Measurements from ENCODE around the gene PCP4.

Gene PCP4

DNA sequence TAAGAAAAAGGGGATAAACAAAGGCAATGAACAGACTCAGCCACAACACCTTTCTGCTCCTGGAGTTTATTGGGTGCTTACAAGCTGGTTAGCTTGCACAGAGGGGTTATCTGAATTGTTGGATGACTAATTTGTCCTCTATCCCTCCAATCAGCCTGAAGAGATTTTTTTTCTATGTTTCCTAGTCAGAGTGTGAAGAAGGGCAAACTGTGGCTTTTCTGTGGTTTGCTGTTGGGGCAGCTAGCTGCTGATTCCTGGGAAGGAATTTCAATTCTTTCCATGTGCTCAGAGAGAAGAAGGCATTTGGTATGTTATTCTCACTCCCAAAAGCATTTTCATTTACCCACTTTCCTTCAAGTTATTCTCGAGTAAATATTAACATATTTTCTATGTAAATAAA, 48.6 kb downstream of the PCP4 start:
- Histone ChIP-seq H3K9me3 (ENCODE audit: control insufficient read depth, insufficient read depth, low read length) (no peaks in the 10 kb centered on the region), H3K36me3 (ENCODE audit: control insufficient read depth, insufficient read depth, low read length) (no peaks in the 10 kb centered on the region), H3K27ac (ENCODE audit: low read length) (no peak overlapping the region), H3K27me3 (ENCODE audit: control insufficient read depth, insufficient read depth, low read length) (no peaks in the 10 kb centered on the region), H3K4me3 (ENCODE audit: low read length) (no peak overlapping the region), H3K4me1 (ENCODE audit: control insufficient read depth, insufficient read depth, low read length) (peaks cover 4% of the 10 kb centered on the region)
- WGBS (ENCODE audit: insufficient coverage, insufficient read length) = no CpG with 5 or more reads among the region's 1 CpG
- no peak for DNase-seq (ENCODE audit: low read depth, low spot score)

DNA sequence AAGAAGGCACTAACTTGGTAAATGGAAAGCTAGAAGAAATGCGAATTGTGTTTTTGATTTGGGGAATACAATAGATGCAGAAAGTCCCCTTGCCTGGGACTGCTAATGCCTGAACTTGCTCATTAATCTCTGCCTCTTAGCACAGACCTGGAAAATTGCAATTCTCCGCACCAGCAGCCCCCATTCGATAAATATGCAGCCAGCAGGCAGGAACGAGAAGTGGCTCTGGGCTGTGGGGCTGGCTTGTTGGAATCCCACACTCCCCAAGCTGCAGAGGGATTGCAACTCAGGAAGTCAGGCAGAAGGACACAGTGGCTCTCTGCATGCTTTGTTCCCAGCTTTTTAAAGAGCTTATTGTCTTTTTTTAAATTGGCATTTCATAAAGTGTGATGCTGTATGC, 51.3 kb downstream of the PCP4 start:
- H3K27ac ChIP-seq (ENCODE audit: low read length) = no peak overlapping the region

DNA sequence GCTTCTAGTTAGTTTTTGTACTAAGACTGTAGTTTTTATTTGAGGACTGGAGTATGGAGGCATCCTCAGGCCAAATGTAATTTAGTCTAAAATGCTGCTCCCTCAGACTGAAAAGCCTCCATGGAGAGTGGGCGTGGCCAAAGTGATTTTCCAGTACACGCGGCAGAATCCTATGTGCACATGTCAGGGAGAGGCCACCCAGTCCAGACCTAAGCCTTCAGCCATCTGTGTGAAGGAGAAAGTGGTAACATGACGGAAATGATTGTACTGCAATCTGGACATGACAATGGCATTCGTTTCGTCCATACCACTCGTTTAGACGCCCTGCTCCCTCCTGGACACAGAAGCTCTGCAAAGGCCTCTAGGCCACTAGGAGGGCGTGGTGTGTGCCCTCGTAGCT, 56.2 kb downstream of the PCP4 start:
- no CpG with 5 or more reads among the region's 10 CpGs for WGBS (ENCODE audit: insufficient coverage, insufficient read length)
- Histone ChIP-seq H3K4me1 (ENCODE audit: control insufficient read depth, insufficient read depth, low read length) (peaks cover 3% of the 10 kb centered on the region), H3K36me3 (ENCODE audit: control insufficient read depth, insufficient read depth, low read length) (no peaks in the 10 kb centered on the region), H3K4me3 (ENCODE audit: low read length) (no peak overlapping the region), H3K27ac (ENCODE audit: low read length) (no peak overlapping the region), H3K27me3 (ENCODE audit: control insufficient read depth, insufficient read depth, low read length) (no peaks in the 10 kb centered on the region), H3K9me3 (ENCODE audit: control insufficient read depth, insufficient read depth, low read length) (no peaks in the 10 kb centered on the region)
- DNase-seq (ENCODE audit: low read depth, low spot score) = no peak

More for the DNA sequence above, 51.3 kb downstream of the PCP4 start:
- no peak for DNase-seq (ENCODE audit: low read depth, low spot score)
- H3K27me3 ChIP-seq (ENCODE audit: control insufficient read depth, insufficient read depth, low read length) = no peaks in the 10 kb centered on the region
- H3K4me3 ChIP-seq (ENCODE audit: low read length) = no peak overlapping the region
- no peaks in the 10 kb centered on the region for H3K36me3 ChIP-seq (ENCODE audit: control insufficient read depth, insufficient read depth, low read length)
- H3K9me3 ChIP-seq (ENCODE audit: control insufficient read depth, insufficient read depth, low read length) = no peaks in the 10 kb centered on the region
- peaks cover 4% of the 10 kb centered on the region for H3K4me1 ChIP-seq (ENCODE audit: control insufficient read depth, insufficient read depth, low read length)
- no CpG with 5 or more reads among the region's 4 CpGs for WGBS (ENCODE audit: insufficient coverage, insufficient read length)

DNA sequence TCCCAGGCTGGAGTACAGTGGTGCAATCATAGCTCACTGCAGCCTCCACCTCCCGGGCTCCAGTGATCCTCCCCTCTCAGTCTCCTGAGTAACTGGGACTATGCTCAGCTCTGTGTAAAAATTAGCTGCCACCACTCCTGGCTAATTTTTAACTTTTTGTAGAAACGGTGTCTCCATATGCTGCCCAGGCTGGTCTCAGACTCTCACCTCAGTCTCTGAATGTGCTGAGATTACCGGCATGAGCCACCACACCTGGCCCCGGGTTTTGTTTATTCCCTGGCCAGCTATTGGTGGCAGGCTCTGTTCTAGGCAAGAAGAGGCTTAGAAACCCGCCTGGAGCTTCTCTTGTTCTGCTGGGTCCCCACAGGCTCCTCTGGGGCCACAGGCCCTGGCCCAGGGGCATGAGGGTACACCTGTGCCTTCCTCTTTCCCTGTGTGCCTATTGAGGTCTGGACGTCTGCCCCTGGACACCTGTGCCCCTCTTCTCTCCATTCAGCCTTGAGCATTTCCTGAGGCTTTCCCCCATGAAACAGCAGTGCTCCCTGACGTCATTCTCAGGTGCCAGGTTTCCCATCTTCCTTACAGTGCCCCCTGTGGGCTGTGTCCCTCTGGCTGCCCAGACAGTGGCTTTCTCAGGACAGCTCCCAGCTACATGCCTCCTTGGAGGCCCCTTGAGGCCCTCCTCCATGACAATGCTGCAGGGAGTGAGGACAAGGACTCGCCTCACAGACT, 57.5 kb downstream of the PCP4 start:
- Histone ChIP-seq H3K4me3 (ENCODE audit: low read length) (no peak overlapping the region), H3K36me3 (ENCODE audit: control insufficient read depth, insufficient read depth, low read length) (no peaks in the 10 kb centered on the region), H3K4me1 (ENCODE audit: control insufficient read depth, insufficient read depth, low read length) (peaks cover 3% of the 10 kb centered on the region; the same call in 1 of the 2 replicates), H3K27me3 (ENCODE audit: control insufficient read depth, insufficient read depth, low read length) (no peaks in the 10 kb centered on the region), H3K9me3 (ENCODE audit: control insufficient read depth, insufficient read depth, low read length) (no peaks in the 10 kb centered on the region), H3K27ac (ENCODE audit: low read length) (no peak overlapping the region)
- no peak for DNase-seq (ENCODE audit: low read depth, low spot score)
- no CpG with 5 or more reads among the region's 8 CpGs for WGBS (ENCODE audit: insufficient coverage, insufficient read length)

DNA sequence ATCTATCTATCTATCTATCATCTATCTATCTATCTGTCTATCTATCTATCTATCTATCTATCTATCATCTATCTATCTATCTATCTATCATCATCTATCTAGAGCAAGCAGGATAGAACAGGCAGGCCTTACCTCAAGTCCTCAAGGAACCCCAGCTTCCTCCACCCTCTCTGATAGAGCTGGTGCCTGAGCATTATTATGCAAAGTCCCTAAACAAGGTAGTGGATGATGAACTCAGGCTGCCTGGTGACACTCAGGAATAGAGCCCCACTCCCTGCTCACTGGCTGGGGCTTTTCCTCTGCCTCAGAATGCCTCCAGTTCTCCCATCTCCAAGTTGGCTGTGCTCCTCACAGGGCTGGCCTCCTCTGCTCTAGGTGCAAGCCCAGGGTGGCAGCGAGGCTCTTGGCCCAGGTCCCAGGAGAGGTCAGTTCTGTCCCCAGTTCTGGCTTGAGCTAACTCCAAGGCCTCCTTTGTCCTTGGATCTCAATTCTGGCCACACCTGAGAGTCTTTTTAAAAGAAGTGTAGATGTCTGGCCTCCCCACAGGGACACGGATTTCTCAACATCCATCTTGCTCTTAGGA, 60.2 kb downstream of the PCP4 start:
- WGBS (ENCODE audit: insufficient coverage, insufficient read length) = no CpG with 5 or more reads among the region's 2 CpGs

DNA sequence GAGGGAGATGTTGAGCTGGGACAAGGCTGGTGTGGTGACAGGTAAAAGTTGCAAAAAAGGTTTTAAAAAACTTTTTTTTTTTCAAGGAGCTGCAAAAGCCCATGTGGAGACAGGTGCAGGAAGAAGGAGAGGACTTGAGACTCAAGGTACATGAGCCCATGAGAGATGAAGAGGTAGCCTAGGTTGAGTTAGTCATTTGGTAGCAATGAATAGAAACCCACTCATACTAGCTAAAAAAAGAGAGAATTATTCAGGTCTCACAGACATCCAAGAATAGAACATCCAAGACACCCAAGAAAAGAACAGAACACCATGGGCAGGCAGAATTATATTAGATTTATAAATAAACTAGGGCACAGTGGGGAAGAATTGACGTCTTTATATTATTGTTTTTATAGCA, 65.1 kb downstream of the PCP4 start:
- Histone ChIP-seq H3K9me3 (ENCODE audit: control insufficient read depth, insufficient read depth, low read length) (no peaks in the 10 kb centered on the region), H3K27me3 (ENCODE audit: control insufficient read depth, insufficient read depth, low read length) (no peaks in the 10 kb centered on the region), H3K4me3 (ENCODE audit: low read length) (no peak overlapping the region), H3K4me1 (ENCODE audit: control insufficient read depth, insufficient read depth, low read length) (0 out of 2 replicates have a peak, but pooled peaks cover 1% of the 10 kb centered on the region), H3K27ac (ENCODE audit: low read length) (no peak overlapping the region), H3K36me3 (ENCODE audit: control insufficient read depth, insufficient read depth, low read length) (no peaks in the 10 kb centered on the region)
- DNase-seq (ENCODE audit: low read depth, low spot score) = no peak
- WGBS (ENCODE audit: insufficient coverage, insufficient read length) = 100% methylated on average over 1 of the region's 1 CpG

More for the DNA sequence above, 60.2 kb downstream of the PCP4 start:
- DNase-seq (ENCODE audit: low read depth, low spot score) = no peak
- no peaks in the 10 kb centered on the region for H3K36me3 ChIP-seq (ENCODE audit: control insufficient read depth, insufficient read depth, low read length)
- no peaks in the 10 kb centered on the region for H3K9me3 ChIP-seq (ENCODE audit: control insufficient read depth, insufficient read depth, low read length)
- H3K27me3 ChIP-seq (ENCODE audit: control insufficient read depth, insufficient read depth, low read length) = no peaks in the 10 kb centered on the region
- H3K4me1 ChIP-seq (ENCODE audit: control insufficient read depth, insufficient read depth, low read length) = 0 out of 2 replicates have a peak, but pooled peaks cover 1% of the 10 kb centered on the region
- no peak overlapping the region for H3K27ac ChIP-seq (ENCODE audit: low read length)
- H3K4me3 ChIP-seq (ENCODE audit: low read length) = no peak overlapping the region

DNA sequence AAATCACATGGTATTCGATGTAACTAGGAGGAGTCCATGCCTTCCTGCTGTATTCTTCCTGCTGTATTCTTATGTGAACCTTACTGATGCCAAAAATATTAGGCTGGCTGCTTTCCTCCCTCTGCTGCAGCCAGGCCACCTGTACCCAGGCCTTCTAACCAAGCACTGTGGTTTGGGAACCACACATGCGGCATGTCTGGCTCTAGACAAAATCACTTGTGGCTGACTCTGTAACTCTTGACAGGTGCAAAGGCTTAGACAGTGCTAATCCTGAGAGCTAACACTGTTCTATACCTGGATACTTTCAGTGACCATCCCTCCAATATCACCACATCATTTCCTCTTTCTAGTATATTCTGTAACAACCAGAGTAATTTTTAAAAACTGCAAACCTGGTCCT, 67.7 kb downstream of the PCP4 start:
- DNase-seq (ENCODE audit: low read depth, low spot score) = no peak
- Histone ChIP-seq H3K4me1 (ENCODE audit: control insufficient read depth, insufficient read depth, low read length) (no peaks in the 10 kb centered on the region), H3K36me3 (ENCODE audit: control insufficient read depth, insufficient read depth, low read length) (no peaks in the 10 kb centered on the region), H3K27ac (ENCODE audit: low read length) (no peak overlapping the region), H3K27me3 (ENCODE audit: control insufficient read depth, insufficient read depth, low read length) (no peaks in the 10 kb centered on the region), H3K4me3 (ENCODE audit: low read length) (no peak overlapping the region), H3K9me3 (ENCODE audit: control insufficient read depth, insufficient read depth, low read length) (no peaks in the 10 kb centered on the region)
- WGBS (ENCODE audit: insufficient coverage, insufficient read length) = no CpG with 5 or more reads among the region's 2 CpGs

DNA sequence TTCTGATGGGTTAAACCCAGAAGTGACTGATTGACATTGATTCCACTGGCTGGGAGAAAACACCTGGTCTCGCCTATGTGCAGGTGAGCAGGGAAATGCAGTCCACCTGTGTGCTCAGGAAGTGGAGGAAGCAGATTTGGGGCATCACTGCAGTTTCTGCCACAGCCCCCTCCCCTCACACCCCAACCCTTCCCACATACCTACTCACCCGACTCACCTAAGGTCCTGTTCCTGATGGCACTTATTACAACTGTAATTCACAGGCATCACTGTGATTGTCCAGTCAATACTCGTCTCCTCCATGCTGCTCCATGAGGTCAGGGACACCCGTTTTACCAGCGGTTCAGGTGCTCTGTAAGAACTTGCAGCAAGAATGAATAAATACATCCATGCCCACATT, 68.5 kb downstream of the PCP4 start:
- H3K27ac ChIP-seq (ENCODE audit: low read length) = no peak overlapping the region
- no peaks in the 10 kb centered on the region for H3K4me1 ChIP-seq (ENCODE audit: control insufficient read depth, insufficient read depth, low read length)
- no peak overlapping the region for H3K4me3 ChIP-seq (ENCODE audit: low read length)
- no peaks in the 10 kb centered on the region for H3K36me3 ChIP-seq (ENCODE audit: control insufficient read depth, insufficient read depth, low read length)
- no peaks in the 10 kb centered on the region; the same call in 1 of the 2 replicates for H3K27me3 ChIP-seq (ENCODE audit: control insufficient read depth, insufficient read depth, low read length)
- WGBS (ENCODE audit: insufficient coverage, insufficient read length) = no CpG with 5 or more reads among the region's 5 CpGs
- H3K9me3 ChIP-seq (ENCODE audit: control insufficient read depth, insufficient read depth, low read length) = no peaks in the 10 kb centered on the region
- DNase-seq (ENCODE audit: low read depth, low spot score) = no peak

DNA sequence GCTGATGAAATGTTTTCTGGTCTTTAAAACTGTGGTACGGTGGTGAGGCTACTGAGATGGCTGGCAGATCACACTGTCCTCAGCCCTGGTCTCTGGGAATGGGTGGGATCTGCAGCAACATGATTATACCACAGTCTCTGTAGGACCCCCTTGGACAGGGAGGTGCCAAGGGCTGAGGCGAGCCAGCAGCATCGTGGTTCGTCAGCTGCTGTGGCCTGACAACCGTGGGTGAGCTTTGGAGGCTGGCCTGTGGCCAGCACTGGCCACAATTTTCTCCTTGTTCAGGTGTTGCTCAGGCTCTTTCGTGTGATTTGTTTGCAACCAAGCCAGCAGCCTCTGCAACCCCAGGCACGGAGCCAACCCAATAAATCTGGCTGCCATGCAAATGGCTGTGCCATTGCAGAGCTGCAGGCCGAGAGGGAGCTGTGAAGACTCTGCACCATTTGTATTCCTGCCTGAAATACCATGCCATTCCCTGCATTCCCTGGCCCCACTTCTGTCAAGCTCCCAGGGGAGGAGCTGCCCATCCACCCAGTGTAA, 70.9 kb downstream of the PCP4 start:
- no CpG with 5 or more reads among the region's 8 CpGs for WGBS (ENCODE audit: insufficient coverage, insufficient read length)
- H3K36me3 ChIP-seq (ENCODE audit: control insufficient read depth, insufficient read depth, low read length) = no peaks in the 10 kb centered on the region
- H3K9me3 ChIP-seq (ENCODE audit: control insufficient read depth, insufficient read depth, low read length) = no peaks in the 10 kb centered on the region
- no peak overlapping the region for H3K4me3 ChIP-seq (ENCODE audit: low read length)
- no peak overlapping the region for H3K27ac ChIP-seq (ENCODE audit: low read length)
- H3K4me1 ChIP-seq (ENCODE audit: control insufficient read depth, insufficient read depth, low read length) = no peaks in the 10 kb centered on the region
- no peaks in the 10 kb centered on the region; the same call in 1 of the 2 replicates for H3K27me3 ChIP-seq (ENCODE audit: control insufficient read depth, insufficient read depth, low read length)
- DNase-seq (ENCODE audit: low read depth, low spot score) = no peak

DNA sequence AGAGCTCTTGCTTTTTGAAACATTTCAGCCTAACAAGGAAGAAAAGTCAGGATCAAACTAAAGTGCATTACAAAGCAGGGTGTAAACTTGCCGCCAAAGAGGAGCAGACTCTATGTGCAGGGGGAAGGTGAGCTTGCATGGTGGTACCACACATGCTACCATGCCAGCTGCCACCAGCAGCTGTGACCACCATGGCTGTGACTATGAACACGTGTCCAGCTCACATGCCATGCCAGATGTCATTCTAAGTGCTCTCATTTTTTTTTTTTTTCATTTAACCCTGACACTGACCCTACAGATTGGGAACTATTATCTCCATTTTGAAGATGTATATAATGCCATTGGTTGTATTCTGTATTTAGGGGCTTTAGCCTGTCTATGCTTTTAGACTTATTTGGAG, 79.0 kb downstream of the PCP4 start:
- Histone ChIP-seq H3K4me1 (ENCODE audit: control insufficient read depth, insufficient read depth, low read length) (no peaks in the 10 kb centered on the region), H3K9me3 (ENCODE audit: control insufficient read depth, insufficient read depth, low read length) (no peaks in the 10 kb centered on the region), H3K27ac (ENCODE audit: low read length) (no peak overlapping the region), H3K4me3 (ENCODE audit: low read length) (no peak overlapping the region), H3K27me3 (ENCODE audit: control insufficient read depth, insufficient read depth, low read length) (no peaks in the 10 kb centered on the region), H3K36me3 (ENCODE audit: control insufficient read depth, insufficient read depth, low read length) (no peaks in the 10 kb centered on the region)
- no peak for DNase-seq (ENCODE audit: low read depth, low spot score)
- WGBS (ENCODE audit: insufficient coverage, insufficient read length) = no CpG with 5 or more reads among the region's 2 CpGs

Data from iPS DF 6.9 (cell line).